ENCODE measurements around the gene RFX1.

The RFX1 gene

GRCh38 chr19:13951799-13952153, 54.3 kb downstream of the RFX1 start:
- in situ Hi-C loops (cut with MboI; ENCODE audit: low sequenced_read_pairs, unreplicated experiment), result no loop called here
- DNase-seq (ENCODE audit: low spot score), result no peak
- no peak for TF ChIP-seq CTCF (IDR thresholded peaks at IDR 0.05; ENCODE audit: borderline replicate concordance, control extremely low read depth, extremely low read depth, insufficient read depth, missing control alignments)

DNA sequence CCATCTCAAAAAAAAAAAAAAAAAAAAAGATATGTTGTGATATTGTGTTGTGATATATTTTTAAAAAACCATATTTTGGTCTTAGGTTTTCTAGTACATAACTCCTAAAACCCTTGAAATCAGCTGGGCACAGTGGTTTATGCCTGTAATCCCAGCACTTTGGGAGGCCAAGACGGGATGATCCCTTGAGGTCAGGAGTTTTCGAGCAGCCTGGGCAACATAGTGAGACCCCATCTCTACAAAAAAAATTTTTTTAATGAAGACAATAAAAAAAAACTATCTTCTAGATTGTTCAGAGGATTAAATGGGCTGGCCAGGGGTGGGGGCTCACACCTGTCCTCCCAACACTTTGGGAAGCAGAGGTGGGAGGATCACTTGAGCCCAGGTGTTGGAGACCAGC, 55.1 kb downstream of the RFX1 start:
- in situ Hi-C loops (cut with MboI; ENCODE audit: low sequenced_read_pairs, unreplicated experiment), result no loop called here
- DNase-seq (ENCODE audit: low spot score), result no peak
- TF ChIP-seq CTCF (IDR thresholded peaks at IDR 0.05; ENCODE audit: borderline replicate concordance, control extremely low read depth, extremely low read depth, insufficient read depth, missing control alignments), result no peak

DNA sequence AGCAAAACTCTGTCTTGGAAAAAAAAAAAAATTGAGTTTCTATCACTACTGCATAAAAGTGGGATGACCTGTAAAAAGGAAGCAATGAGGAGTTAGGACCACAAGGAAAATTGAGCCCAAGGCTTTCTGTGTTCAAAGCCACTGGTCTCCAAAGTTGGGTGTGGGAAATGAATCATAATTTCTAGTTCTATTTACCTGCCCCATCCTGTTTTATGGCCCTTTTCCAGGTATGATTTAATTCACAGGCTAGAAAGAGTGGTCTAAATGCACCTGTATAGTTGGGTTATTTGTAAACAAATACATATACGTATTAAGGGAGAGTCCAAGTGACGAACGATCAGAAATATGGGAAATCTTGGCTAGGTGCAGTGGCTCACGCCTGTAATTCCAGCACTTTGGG, 59.7 kb downstream of the RFX1 start:
- no peak for DNase-seq (ENCODE audit: low spot score)
- in situ Hi-C loops (cut with MboI; ENCODE audit: low sequenced_read_pairs, unreplicated experiment), result no loop called here
- TF ChIP-seq CTCF (IDR thresholded peaks at IDR 0.05; ENCODE audit: borderline replicate concordance, control extremely low read depth, extremely low read depth, insufficient read depth, missing control alignments), result no peak

DNA sequence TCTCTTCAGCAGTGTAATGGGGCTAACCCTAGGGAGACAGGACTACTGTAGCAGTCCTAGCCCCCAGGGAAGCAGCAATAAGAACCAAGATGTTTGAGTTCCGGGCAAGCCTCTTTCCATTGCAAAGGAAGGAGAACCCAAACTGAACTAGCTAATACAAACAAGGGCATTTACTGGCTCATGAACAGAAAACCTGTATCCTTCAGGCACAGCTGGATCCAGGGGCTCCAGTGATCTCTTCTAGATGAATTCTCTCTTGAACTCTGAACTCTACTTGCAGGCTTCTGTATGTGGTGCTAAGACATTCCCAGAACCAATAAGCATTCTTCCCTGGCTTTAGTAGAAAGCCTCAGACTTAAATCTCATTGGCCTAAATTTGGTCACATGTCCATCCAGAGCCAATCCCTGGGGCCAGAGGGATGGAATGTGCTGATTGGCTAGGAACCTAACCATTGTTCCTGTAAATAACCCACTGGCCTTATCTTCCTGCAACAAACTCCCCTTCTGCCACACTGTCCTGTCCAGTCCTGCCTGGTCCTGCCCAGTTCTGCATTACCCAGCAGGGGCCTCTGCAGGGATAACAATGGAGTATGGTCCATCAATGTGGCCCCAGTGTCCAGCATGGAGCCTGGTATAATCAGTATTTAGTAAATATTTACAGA, 64.0 kb downstream of the RFX1 start:
- no peak for TF ChIP-seq CTCF (IDR thresholded peaks at IDR 0.05; ENCODE audit: borderline replicate concordance, control extremely low read depth, extremely low read depth, insufficient read depth, missing control alignments)
- DNase-seq (ENCODE audit: low spot score), result no peak
- in situ Hi-C loops (cut with MboI; ENCODE audit: low sequenced_read_pairs, unreplicated experiment), result no loop called here

DNA sequence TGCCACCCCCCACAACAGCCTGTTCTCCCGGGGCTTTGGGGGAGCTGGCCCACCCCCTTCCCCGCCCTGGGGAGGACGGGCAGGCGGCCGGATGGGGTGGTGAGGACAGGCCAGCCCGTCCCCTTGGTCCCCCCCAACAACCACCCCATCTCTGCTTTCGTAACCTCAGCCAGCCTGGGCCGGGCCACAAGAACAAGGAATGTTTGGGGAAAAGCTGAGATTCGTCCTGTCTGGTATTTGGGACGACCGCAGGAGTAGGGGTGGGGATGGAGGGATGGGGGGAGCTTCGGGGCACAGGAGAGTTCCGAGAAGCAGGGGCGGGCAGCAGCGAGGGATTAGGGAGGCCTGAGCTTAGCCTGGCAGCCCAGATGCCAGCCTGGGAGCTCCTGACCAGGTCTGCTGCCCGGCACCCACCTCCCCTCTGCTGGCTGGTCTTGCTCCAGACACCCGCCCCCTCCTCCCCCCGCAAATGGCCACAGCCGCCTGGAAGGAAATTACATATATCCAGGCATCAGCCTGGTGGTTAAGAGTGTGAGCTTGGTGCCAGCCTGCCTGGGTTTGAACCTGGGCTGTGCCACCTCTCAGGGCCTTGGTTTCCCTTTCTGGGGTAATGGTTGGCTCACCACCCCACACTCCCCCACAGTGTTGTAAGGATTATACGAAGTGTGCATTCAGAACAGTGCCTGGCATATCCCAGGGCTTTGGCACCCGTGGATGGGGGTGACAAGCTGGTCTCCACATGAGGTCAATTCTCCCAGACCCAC, 67.6 kb downstream of the RFX1 start, which contains the start of gene PODNL1:
PODNL1 (minus strand) TSS at position 117 of the 764 bp plus-strand sequence. CDS start 236 bp downstream, outside the sequence.
- in situ Hi-C loops (cut with MboI; ENCODE audit: low sequenced_read_pairs, unreplicated experiment), result no loop called here
- no peak for DNase-seq (ENCODE audit: low spot score)
- TF ChIP-seq CTCF (IDR thresholded peaks at IDR 0.05; ENCODE audit: borderline replicate concordance, control extremely low read depth, extremely low read depth, insufficient read depth, missing control alignments), result no peak

- no peak for TF ChIP-seq CTCF (IDR thresholded peaks at IDR 0.05; ENCODE audit: borderline replicate concordance, control extremely low read depth, extremely low read depth, insufficient read depth, missing control alignments)
- in situ Hi-C loops (cut with MboI; ENCODE audit: low sequenced_read_pairs, unreplicated experiment), result no loop called here
- DNase-seq (ENCODE audit: low spot score), result no peak
Observed at GRCh38 chr19:13937479-13938300, 68.4 kb downstream of the RFX1 start.

All from GM13976 (cell line).